ENCODE data around the gene PACS2. TPM values are rescaled to one million over a fixed set of nuclear protein-coding genes. Genes with fewer than 3 reads are reported as not detected.

The PACS2 gene
- total and polyA plus RNA-seq, 2 donors (not counting 1 experiment from before 2014, with no cell fraction given), result 65.6 to 70.7 TPM

- peaks cover 47% of the 10 kb centered on the region for H4K20me1 ChIP-seq (ENCODE audit: control insufficient read depth, insufficient read depth, low read length, poor library complexity, severe bottlenecking)
- POLR2A ChIA-PET, result no interaction called here
Measured at GRCh38 chr14:105323663-105324062, 9.1 kb downstream of the PACS2 start.

More at GRCh38 chr14:105323663-105324062, 9.1 kb downstream of the PACS2 start:
- Histone ChIP-seq H3K9me3 (ENCODE audit: control extremely low read depth in 1 of 3, control insufficient read depth in 2 of 3, insufficient read depth in 1 of 3, low read length in 2 of 3) (no peaks in the 10 kb centered on the region), H2AFZ (ENCODE audit: insufficient read depth, low read depth, low read length, poor library complexity, severe bottlenecking) (no peak overlapping the region), H3K4me1 (ENCODE audit: control insufficient read depth in 2 of 2, insufficient read depth in 2 of 2, low read length in 2 of 2) (no peaks in the 10 kb centered on the region), H3K27me3 (replicated peaks in 1 of 4; ENCODE audit: control extremely low read depth in 1 of 4, control insufficient read depth in 3 of 4, insufficient read depth in 4 of 4, low read length in 3 of 4) (no peaks in the 10 kb centered on the region), H3K4me3 (ENCODE audit: control extremely low read depth in 1 of 5, extremely low read depth in 1 of 5, insufficient read depth in 1 of 5, low read depth in 2 of 5, low read length in 4 of 5) (no peak overlapping the region), H3K4me2 (replicated peaks; ENCODE audit: low read depth, low read length, poor library complexity, severe bottlenecking) (no peak overlapping the region), H3K79me2 (ENCODE audit: control insufficient read depth, insufficient read depth, low read length) (peaks cover 74% of the 10 kb centered on the region), H3K27ac (ENCODE audit: low read length in 2 of 2) (no peak overlapping the region), H3K36me3 (replicated peaks in 1 of 2; ENCODE audit: control extremely low read depth in 1 of 2, control insufficient read depth in 1 of 2, extremely low read depth in 1 of 2, insufficient read depth in 2 of 2, low read length in 1 of 2) (no peaks in the 10 kb centered on the region), H3K9ac (ENCODE audit: low read length) (no peak overlapping the region)
- ATAC-seq (ENCODE audit: low read depth), result no peak
- H3K27me3 Mint-ChIP-seq, result no peaks in the 10 kb centered on the region
- 94% methylated on average over 11 of the region's 13 CpGs for WGBS (ENCODE audit: insufficient coverage)
- H3K4me1 Mint-ChIP-seq, result peaks cover 2% of the 10 kb centered on the region
- CTCF ChIA-PET, result no interaction called here
- intact Hi-C loops (cut with micrococcal nuclease), result no loop called here
- H3K4me3 Mint-ChIP-seq, result no peak overlapping the region
- no peak overlapping the region for H3K27ac Mint-ChIP-seq
- DNase-seq, result no peak
- H3K9me3 Mint-ChIP-seq (ENCODE audit: insufficient read depth), result no peaks in the 10 kb centered on the region
- TF ChIP-seq CTCF (IDR thresholded peaks at IDR 0.05) (no peak), EZH2 (IDR thresholded peaks at IDR 0.05; ENCODE audit: borderline replicate concordance, insufficient read depth, low read depth, low read length, poor library complexity, severe bottlenecking) (no peak)
